Fibroblast of lung (primary cell): ENCODE data around the gene MBD6. TPM values are rescaled to one million over a fixed set of nuclear protein-coding genes. Genes with fewer than 3 reads are reported as not detected.
"Not testable (repeated sequence)": the region's sequence is repeated elsewhere in the genome, so short reads cannot be mapped to it uniquely, and the experiment has no call there.

Experiments
- DNase-seq, 2 donors: peaks; one replicate each; pipeline versions ENCODE4 v3.0.0 to v3.0.0-alpha.2; 2010; ENCODE audit warnings: low read depth in 2 of 2
- H2AFZ ChIP-seq: 2 replicates; pipeline ENCODE4 v1.5.1; 2012; ENCODE audit warnings: low read length, control low read depth, inconsistent platforms
- H3K27ac ChIP-seq: 2 replicates; pipeline ENCODE4 v1.5.1; 2011; ENCODE audit warnings: low read length, control low read depth; ENCODE audit not compliant: insufficient read depth
- H3K27me3 ChIP-seq: 2 replicates; pipeline ENCODE4 v1.5.1; 2011; ENCODE audit warnings: mild to moderate bottlenecking, low read length; ENCODE audit not compliant: control insufficient read depth, insufficient read depth
- H3K36me3 ChIP-seq: 2 replicates; pipeline ENCODE4 v1.5.1; 2011; ENCODE audit warnings: low read length; ENCODE audit not compliant: control insufficient read depth, insufficient read depth
- H3K4me1 ChIP-seq: 2 replicates; pipeline ENCODE4 v1.5.1; 2011; ENCODE audit warnings: low read length; ENCODE audit not compliant: control insufficient read depth, insufficient read depth; ENCODE audit errors: extremely low read depth
- H3K4me2 ChIP-seq: 2 replicates; pipeline ENCODE4 v1.5.1; 2011; ENCODE audit warnings: low read length, control low read depth; ENCODE audit not compliant: insufficient read depth; ENCODE audit errors: extremely low read depth
- H3K4me3 ChIP-seq, 4 experiments: fragments of 200-600 bp in 1 of 4; sonication (generic) in 1 of 4; replicated peaks in 1 of 4; 2 replicates each; pipeline ENCODE4 v1.5.1; 2011 to 2016; ENCODE audit warnings: low read length in 4 of 4, low read depth in 3 of 4, mild to moderate bottlenecking in 3 of 4, control low read depth in 2 of 4, inconsistent platforms in 1 of 4, mixed read lengths in 1 of 4; ENCODE audit not compliant: insufficient read depth in 1 of 4; ENCODE audit errors: control extremely low read depth in 1 of 4
- H3K79me2 ChIP-seq: 2 replicates; pipeline ENCODE4 v1.5.1; 2012; ENCODE audit warnings: mild to moderate bottlenecking, low read length, inconsistent platforms; ENCODE audit not compliant: control insufficient read depth, insufficient read depth
- H3K9ac ChIP-seq: 2 replicates; pipeline ENCODE4 v1.5.1; 2011; ENCODE audit warnings: mild to moderate bottlenecking, low read length, control low read depth; ENCODE audit not compliant: insufficient read depth
- H3K9me3 ChIP-seq: 2 replicates; pipeline ENCODE4 v1.5.1; 2012; ENCODE audit warnings: low read depth, low read length; ENCODE audit not compliant: control insufficient read depth, insufficient read depth
- H4K20me1 ChIP-seq: 2 replicates; pipeline ENCODE4 v1.5.1; 2011; ENCODE audit warnings: low read length; ENCODE audit not compliant: control insufficient read depth, insufficient read depth; ENCODE audit errors: extremely low read depth
- EZH2 ChIP-seq: IDR thresholded peaks from 2 replicates; pipeline ENCODE4 v1.5.1; 2012; ENCODE audit warnings: low read length, control low read depth, mild to moderate bottlenecking; ENCODE audit errors: missing control alignments
- polyA plus RNA-seq, 2 donors: library from polyadenylated mRNA; depleted of rRNA in 1 of 2; stranded (reverse) in 1 of 2; unstranded in 1 of 2; fragments of >200 nt; gene quantifications; 2 replicates each; pipeline ENCODE4 v1.2.1, GENCODE V29; 2011 to 2012; ENCODE audit warnings: missing spikeins in 1 of 2
- total RNA-seq: library from RNA; depleted of rRNA; stranded (reverse); fragments of >200 nt; gene quantifications from 2 replicates; pipeline ENCODE4 v1.2.1, GENCODE V29; 2014
- TF ChIP-seq, protein P1 (sequence below), 2 donors: IDR thresholded peaks in 1 of 2; conservative IDR thresholded peaks in 1 of 2; 1 replicate in 1 of 2; 2 replicates in 1 of 2; pipeline ENCODE4 v1.5.1; 2011 to 2012; ENCODE audit warnings: low read length in 2 of 2, control low read depth in 1 of 2, inconsistent platforms in 1 of 2, low read depth in 1 of 2, mild to moderate bottlenecking in 1 of 2

Gene MBD6
- total and polyA plus RNA-seq, 2 donors (not counting 1 experiment from before 2014, with no cell fraction given) = 3.0 to 7.1 TPM

DNA sequence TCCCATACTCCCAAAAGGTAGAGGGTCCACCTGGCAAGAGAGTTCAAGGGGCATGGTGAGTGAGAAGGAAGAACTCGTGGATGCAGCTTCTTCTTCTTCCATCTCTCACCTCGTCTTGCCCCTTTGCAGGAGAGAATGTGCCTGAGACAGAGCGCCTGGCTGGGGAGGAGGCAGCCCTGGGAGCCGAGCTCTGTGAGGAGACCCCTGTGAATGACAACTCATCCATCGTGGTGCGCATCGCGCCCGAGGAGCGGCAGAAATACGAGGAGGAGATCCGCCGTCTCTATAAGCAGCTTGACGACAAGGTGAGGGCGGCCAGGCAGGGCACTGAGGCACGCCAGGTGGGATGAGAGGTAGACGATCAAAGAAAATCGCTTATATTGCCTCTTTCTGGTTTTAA lies 47.2 kb downstream of the MBD6 start:
- Histone ChIP-seq H3K9me3 (no peaks in the 10 kb centered on the region), H3K36me3 (no peaks in the 10 kb centered on the region), H3K27me3 (no peaks in the 10 kb centered on the region), H3K27ac (no peak overlapping the region), H3K4me2 (no peak overlapping the region), H3K4me1 (no peaks in the 10 kb centered on the region), H3K4me3 (no peak overlapping the region), H3K9ac (no peak overlapping the region), H2AFZ (no peak overlapping the region), H3K79me2 (no peaks in the 10 kb centered on the region), H4K20me1 (no peaks in the 10 kb centered on the region)
- TF ChIP-seq, protein P1, sequence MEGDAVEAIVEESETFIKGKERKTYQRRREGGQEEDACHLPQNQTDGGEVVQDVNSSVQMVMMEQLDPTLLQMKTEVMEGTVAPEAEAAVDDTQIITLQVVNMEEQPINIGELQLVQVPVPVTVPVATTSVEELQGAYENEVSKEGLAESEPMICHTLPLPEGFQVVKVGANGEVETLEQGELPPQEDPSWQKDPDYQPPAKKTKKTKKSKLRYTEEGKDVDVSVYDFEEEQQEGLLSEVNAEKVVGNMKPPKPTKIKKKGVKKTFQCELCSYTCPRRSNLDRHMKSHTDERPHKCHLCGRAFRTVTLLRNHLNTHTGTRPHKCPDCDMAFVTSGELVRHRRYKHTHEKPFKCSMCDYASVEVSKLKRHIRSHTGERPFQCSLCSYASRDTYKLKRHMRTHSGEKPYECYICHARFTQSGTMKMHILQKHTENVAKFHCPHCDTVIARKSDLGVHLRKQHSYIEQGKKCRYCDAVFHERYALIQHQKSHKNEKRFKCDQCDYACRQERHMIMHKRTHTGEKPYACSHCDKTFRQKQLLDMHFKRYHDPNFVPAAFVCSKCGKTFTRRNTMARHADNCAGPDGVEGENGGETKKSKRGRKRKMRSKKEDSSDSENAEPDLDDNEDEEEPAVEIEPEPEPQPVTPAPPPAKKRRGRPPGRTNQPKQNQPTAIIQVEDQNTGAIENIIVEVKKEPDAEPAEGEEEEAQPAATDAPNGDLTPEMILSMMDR (conservative IDR thresholded peaks at IDR 0.05 in 1 of 2, IDR thresholded peaks at IDR 0.05 in 1 of 2; ENCODE audit: low read depth in 1 of 2, low read length in 2 of 2) = no peak
- no peak for TF ChIP-seq EZH2
- DNase-seq = no peak

DNA sequence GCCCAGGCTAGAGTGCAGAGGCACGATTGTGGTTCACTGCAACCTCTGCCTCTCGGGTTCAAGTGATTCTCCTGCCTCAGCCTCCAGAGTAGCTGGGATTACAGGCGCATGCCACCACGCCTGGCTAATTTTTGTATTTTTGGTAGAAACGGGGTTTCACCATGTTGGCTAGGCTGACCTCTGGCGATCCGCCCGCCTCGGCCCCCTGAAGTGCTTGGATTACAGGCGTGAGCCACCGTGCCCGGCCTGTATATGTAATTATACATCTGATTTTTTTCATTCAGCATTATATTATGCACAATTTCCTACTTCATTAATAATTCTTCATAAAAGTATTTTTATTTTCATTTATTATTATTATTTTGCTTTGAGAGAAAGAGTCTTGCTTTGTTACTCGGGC lies 47.8 kb downstream of the MBD6 start:
- not testable (repeated sequence) for H3K36me3 ChIP-seq, H3K4me2 ChIP-seq, H3K4me3 ChIP-seq, H3K9me3 ChIP-seq, H3K27me3 ChIP-seq, H3K27ac ChIP-seq, H4K20me1 ChIP-seq, H3K4me1 ChIP-seq, DNase-seq, H3K79me2 ChIP-seq, H2AFZ ChIP-seq, H3K9ac ChIP-seq

DNA sequence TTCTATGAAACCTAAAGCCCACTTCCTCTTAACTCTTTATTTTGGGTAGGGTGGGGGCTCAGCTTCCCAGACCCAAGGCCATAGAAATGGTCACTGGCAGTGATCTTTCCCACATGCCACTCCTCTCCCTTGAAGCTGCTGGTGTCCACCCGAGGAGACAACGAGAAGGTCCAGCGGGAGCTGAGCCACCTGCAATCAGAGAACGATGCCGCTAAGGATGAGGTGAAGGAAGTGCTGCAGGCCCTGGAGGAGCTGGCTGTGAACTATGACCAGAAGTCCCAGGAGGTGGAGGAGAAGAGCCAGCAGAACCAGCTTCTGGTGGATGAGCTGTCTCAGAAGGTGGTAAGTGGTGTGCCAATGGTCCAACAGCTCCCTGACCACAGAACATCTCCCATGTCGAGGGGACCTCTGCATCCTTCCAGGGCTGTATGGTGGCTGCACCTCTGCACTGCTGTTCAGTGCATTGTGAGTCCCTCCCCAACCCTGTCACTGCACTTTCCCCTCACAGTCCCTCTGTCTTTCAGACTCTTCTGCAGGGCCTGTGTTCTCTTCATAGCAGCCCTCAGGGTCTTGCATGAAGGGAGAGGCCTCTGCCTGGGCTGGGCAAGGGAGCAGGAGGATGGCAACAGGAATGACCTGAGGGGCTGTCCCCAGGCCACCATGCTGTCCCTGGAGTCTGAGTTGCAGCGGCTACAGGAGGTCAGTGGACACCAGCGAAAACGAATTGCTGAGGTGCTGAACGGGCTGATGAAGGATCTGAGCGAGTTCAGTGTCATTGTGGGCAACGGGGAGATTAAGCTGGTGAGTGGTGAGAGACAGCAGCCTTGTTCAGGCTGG lies 49.5 kb downstream of the MBD6 start:
- H3K9me3 ChIP-seq = no peaks in the 10 kb centered on the region
- H3K27ac ChIP-seq = no peak overlapping the region
- no peak for DNase-seq
- no peaks in the 10 kb centered on the region for H3K4me1 ChIP-seq
- no peak overlapping the region for H2AFZ ChIP-seq
- H3K79me2 ChIP-seq = no peaks in the 10 kb centered on the region
- H3K4me2 ChIP-seq = no peak overlapping the region
- no peaks in the 10 kb centered on the region for H3K27me3 ChIP-seq
- H3K36me3 ChIP-seq = no peaks in the 10 kb centered on the region
- no peak overlapping the region for H3K9ac ChIP-seq
- no peaks in the 10 kb centered on the region for H4K20me1 ChIP-seq
- no peak for TF ChIP-seq EZH2
- TF ChIP-seq, protein P1 (conservative IDR thresholded peaks at IDR 0.05 in 1 of 2, IDR thresholded peaks at IDR 0.05 in 1 of 2; ENCODE audit: low read depth in 1 of 2, low read length in 2 of 2) = no peak
- no peak overlapping the region for H3K4me3 ChIP-seq
